HepG2 (cell line): Measurements from ENCODE around the gene RRBP1. TPM values are rescaled to one million over a fixed set of nuclear protein-coding genes. Genes with fewer than 3 reads are reported as not detected.

ENCODE experiments used
- ATF7 ChIP-seq, 2 experiments: fragments of 450-650 bp in 1 of 2; sonication (generic) in 1 of 2; formaldehyde crosslinking in 1 of 2; IDR thresholded peaks; 2 replicates each; pipeline versions ENCODE4 v1.4.0 to v1.6.1; 2016 to 2020; ENCODE audit warnings: antibody characterized with exemption in 1 of 2, mild to moderate bottlenecking in 1 of 2, missing genetic modification reagents in 1 of 2
- CEBPB ChIP-seq: IDR thresholded peaks from 2 replicates; pipeline ENCODE4 v1.6.1; 2011; ENCODE audit warnings: low read depth, low read length, improper control_type of control experiment, borderline replicate concordance
- ETV6 ChIP-seq: sonication (generic); formaldehyde crosslinking; conservative IDR thresholded peaks from 2 replicates; pipeline ENCODE4 v1.4.0; 2020; ENCODE audit warnings: missing genetic modification reagents
- IKZF4 ChIP-seq: sonication (generic); formaldehyde crosslinking; IDR thresholded peaks from 2 replicates; pipeline ENCODE4 v1.5.1; 2020; ENCODE audit warnings: borderline replicate concordance, mild to moderate bottlenecking, low read depth, missing genetic modification reagents; ENCODE audit errors: not compliant biosample characterization
- KDM6A ChIP-seq: IDR thresholded peaks from 2 replicates; pipeline ENCODE4 v1.6.1; 2016; ENCODE audit warnings: low read depth
- MEIS2 ChIP-seq: sonication (generic); formaldehyde crosslinking; IDR thresholded peaks from 2 replicates; pipeline ENCODE4 v1.9.0; 2021; ENCODE audit warnings: mild to moderate bottlenecking, missing genetic modification reagents
- MXD4 ChIP-seq: IDR thresholded peaks from 2 replicates; pipeline ENCODE4 v1.6.1; 2016; ENCODE audit warnings: mild to moderate bottlenecking, missing biosample characterization, missing genetic modification reagents
- RFX3 ChIP-seq: IDR thresholded peaks from 2 replicates; pipeline ENCODE4 v1.6.1; 2016; ENCODE audit warnings: missing biosample characterization, missing genetic modification reagents
- SMAD3 ChIP-seq: sonication (generic); formaldehyde crosslinking; IDR thresholded peaks from 2 replicates; pipeline ENCODE4 v1.4.0; 2020; ENCODE audit warnings: missing genetic modification reagents
- SOX13 ChIP-seq, 3 experiments: fragments of 450-650 bp in 1 of 3; sonication (generic) in 1 of 3; formaldehyde crosslinking in 1 of 3; IDR thresholded peaks in 2 of 3; conservative IDR thresholded peaks in 1 of 3; 2 replicates each; pipeline versions ENCODE4 v1.5.0 to v1.6.1; 2016 to 2020; ENCODE audit warnings: antibody characterized with exemption in 1 of 3, mild to moderate bottlenecking in 1 of 3, missing compliant biosample characterization in 1 of 3, missing genetic modification reagents in 1 of 3, moderate library complexity in 1 of 3
- ZNF136 ChIP-seq: sonication (generic); formaldehyde crosslinking; IDR thresholded peaks from 2 replicates; pipeline ENCODE4 v1.8.1; 2022; ENCODE audit warnings: low read depth, mild to moderate bottlenecking, moderate library complexity, missing genetic modification reagents
- ZNF143 ChIP-seq: sonication (generic); formaldehyde crosslinking; IDR thresholded peaks from 2 replicates; pipeline ENCODE4 v1.4.0; 2020; ENCODE audit warnings: missing genetic modification reagents
- ZNF746 ChIP-seq: sonication (generic); formaldehyde crosslinking; IDR thresholded peaks from 2 replicates; pipeline ENCODE4 v1.8.0; 2022; ENCODE audit warnings: mild to moderate bottlenecking, missing genetic modification reagents
- polyA plus RNA-seq, 8 experiments: library from polyadenylated mRNA; depleted of rRNA in 3 of 8; stranded (reverse) in 7 of 8; unstranded in 1 of 8; fragments of >200 nt; fragmentation: Illumina TruSeq in 4 of 8; extraction: Trizol in 4 of 8; gene quantifications; 2 replicates each; pipeline versions ENCODE4 v1.2.1 to v1.2.3, GENCODE V29; 2011 to 2016; ENCODE audit warnings: low read depth in 4 of 8, missing spikeins in 1 of 8, mixed read lengths in 1 of 8; ENCODE audit not compliant: insufficient read depth in 1 of 8
- total RNA-seq, 5 experiments: library from RNA; depleted of rRNA; stranded (reverse); fragments of >200 nt; fragmentation: Illumina TruSeq; extraction: Trizol; gene quantifications; 2 replicates each; pipeline ENCODE4 v1.2.3, GENCODE V29; 2016; ENCODE audit warnings: low read depth in 1 of 5
- TF ChIP-seq, protein P1 (sequence below): sonication (generic); formaldehyde crosslinking; IDR thresholded peaks from 2 replicates; pipeline ENCODE4 v1.8.0; 2022; ENCODE audit warnings: missing genetic modification reagents, mild to moderate bottlenecking, inconsistent platforms, borderline replicate concordance
- TF ChIP-seq, protein P2 (sequence below): sonication (generic); formaldehyde crosslinking; IDR thresholded peaks from 2 replicates; pipeline ENCODE4 v1.4.0; 2020; ENCODE audit warnings: low read depth, mild to moderate bottlenecking, missing genetic modification reagents
- TF ChIP-seq, protein P3 (sequence below): sonication (generic); formaldehyde crosslinking; IDR thresholded peaks from 2 replicates; pipeline ENCODE4 v1.5.1; 2020; ENCODE audit warnings: mild to moderate bottlenecking, missing genetic modification reagents, moderate library complexity
- TF ChIP-seq, protein P4 (sequence below): sonication (generic); formaldehyde crosslinking; IDR thresholded peaks from 2 replicates; pipeline ENCODE4 v1.5.1; 2020; ENCODE audit warnings: missing genetic modification reagents, mild to moderate bottlenecking, borderline replicate concordance

RRBP1 gene
- total and polyA plus RNA-seq, 2 of the 13 experiments (the other 11 are each of a cell fraction or from before 2014, with no cell fraction given): 150 to 222 TPM

DNA sequence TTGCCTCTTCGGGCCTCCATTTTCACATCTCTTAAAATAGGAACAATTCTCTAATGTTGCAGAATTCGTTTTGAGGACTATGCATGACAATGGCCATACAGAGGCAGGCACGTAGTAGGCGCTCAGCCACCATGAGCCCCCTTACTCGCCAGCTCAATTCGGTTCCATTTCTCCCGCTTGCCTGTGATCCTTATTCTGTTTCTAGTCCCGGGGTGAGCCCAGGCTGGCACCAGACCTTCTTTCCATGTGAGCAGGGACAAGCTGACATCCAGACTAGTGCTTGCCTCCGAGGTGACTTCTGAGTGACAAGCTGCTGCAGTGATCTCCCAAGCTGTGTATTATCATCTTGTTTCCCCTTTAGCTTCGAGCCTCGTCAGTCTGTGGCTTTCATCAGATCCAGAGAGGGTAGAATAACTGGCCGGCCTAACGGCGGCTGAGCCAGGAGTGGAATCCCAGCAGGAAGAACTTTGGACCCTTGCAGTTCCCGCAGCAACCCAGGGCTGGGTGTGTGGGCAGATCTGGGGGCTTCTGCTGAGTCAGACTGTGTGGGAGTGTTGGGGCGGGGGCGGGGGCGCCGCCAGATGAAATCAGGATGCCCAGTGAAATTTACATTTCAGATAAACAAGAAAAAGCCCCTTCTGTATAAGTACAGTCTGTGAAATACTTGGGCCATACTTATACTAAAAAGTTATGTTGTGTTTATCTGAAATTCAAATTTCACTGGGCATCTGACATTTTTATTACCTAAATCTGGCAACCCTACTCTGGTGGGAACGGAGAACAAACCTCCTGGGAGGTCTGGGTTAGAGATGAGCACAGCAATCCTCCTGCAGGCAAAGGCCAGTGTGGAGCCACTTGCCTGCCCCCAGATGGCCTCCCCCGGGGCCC is 28.6 kb upstream of the RRBP1 start (continued):
- TF ChIP-seq SOX13 (IDR thresholded peaks at IDR 0.05): no peak
- TF ChIP-seq SOX13 (CRISPR knock-in tag; conservative IDR thresholded peaks at IDR 0.05 in 1 of 2, IDR thresholded peaks at IDR 0.05 in 1 of 2): peak in 1 of 2 experiments; percentile 66; a peak in 2 of 4 replicates
- TF ChIP-seq MXD4 (CRISPR knock-in tag): peak; percentile 65
- TF ChIP-seq, protein P1, sequence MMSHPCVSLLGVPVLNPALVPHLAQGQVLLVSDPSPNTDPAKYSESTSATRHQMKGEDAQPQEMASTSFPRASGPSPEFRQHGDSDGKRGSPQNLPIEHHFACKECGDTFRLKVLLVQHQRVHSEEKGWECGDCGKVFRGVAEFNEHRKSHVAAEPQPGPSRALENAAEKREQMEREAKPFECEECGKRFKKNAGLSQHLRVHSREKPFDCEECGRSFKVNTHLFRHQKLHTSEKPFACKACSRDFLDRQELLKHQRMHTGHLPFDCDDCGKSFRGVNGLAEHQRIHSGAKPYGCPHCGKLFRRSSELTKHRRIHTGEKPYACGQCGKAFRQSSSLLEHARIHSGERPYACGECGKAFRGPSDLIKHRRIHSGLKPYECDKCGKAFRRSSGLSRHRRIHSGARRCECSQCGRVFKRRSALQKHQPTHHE (CRISPR knock-in tag): peak; percentile 62; the same call in 1 of the 2 replicates
- peak; percentile 22; the same call in 1 of the 2 replicates for TF ChIP-seq CEBPB
- TF ChIP-seq, protein P2, sequence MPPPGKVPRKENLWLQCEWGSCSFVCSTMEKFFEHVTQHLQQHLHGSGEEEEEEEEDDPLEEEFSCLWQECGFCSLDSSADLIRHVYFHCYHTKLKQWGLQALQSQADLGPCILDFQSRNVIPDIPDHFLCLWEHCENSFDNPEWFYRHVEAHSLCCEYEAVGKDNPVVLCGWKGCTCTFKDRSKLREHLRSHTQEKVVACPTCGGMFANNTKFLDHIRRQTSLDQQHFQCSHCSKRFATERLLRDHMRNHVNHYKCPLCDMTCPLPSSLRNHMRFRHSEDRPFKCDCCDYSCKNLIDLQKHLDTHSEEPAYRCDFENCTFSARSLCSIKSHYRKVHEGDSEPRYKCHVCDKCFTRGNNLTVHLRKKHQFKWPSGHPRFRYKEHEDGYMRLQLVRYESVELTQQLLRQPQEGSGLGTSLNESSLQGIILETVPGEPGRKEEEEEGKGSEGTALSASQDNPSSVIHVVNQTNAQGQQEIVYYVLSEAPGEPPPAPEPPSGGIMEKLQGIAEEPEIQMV (CRISPR knock-in tag): no peak
- TF ChIP-seq RFX3 (CRISPR knock-in tag): no peak
- TF ChIP-seq ZNF746 (CRISPR knock-in tag): 0 out of 2 replicates have a peak, but pooled peaks have one; percentile 33
- TF ChIP-seq, protein P3, sequence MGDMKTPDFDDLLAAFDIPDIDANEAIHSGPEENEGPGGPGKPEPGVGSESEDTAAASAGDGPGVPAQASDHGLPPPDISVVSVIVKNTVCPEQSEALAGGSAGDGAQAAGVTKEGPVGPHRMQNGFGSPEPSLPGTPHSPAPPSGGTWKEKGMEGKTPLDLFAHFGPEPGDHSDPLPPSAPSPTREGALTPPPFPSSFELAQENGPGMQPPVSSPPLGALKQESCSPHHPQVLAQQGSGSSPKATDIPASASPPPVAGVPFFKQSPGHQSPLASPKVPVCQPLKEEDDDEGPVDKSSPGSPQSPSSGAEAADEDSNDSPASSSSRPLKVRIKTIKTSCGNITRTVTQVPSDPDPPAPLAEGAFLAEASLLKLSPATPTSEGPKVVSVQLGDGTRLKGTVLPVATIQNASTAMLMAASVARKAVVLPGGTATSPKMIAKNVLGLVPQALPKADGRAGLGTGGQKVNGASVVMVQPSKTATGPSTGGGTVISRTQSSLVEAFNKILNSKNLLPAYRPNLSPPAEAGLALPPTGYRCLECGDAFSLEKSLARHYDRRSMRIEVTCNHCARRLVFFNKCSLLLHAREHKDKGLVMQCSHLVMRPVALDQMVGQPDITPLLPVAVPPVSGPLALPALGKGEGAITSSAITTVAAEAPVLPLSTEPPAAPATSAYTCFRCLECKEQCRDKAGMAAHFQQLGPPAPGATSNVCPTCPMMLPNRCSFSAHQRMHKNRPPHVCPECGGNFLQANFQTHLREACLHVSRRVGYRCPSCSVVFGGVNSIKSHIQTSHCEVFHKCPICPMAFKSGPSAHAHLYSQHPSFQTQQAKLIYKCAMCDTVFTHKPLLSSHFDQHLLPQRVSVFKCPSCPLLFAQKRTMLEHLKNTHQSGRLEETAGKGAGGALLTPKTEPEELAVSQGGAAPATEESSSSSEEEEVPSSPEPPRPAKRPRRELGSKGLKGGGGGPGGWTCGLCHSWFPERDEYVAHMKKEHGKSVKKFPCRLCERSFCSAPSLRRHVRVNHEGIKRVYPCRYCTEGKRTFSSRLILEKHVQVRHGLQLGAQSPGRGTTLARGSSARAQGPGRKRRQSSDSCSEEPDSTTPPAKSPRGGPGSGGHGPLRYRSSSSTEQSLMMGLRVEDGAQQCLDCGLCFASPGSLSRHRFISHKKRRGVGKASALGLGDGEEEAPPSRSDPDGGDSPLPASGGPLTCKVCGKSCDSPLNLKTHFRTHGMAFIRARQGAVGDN (CRISPR knock-in tag): peak; percentile 81
- TF ChIP-seq ETV6 (CRISPR knock-in tag): no peak
- no peak for TF ChIP-seq IKZF4
- TF ChIP-seq KDM6A (CRISPR knock-in tag): peak; percentile 31; the same call in 1 of the 2 replicates
- TF ChIP-seq ATF7 (IDR thresholded peaks at IDR 0.05): no peak
- no peak for TF ChIP-seq ATF7 (CRISPR knock-in tag; IDR thresholded peaks at IDR 0.05)
- TF ChIP-seq, protein P4, sequence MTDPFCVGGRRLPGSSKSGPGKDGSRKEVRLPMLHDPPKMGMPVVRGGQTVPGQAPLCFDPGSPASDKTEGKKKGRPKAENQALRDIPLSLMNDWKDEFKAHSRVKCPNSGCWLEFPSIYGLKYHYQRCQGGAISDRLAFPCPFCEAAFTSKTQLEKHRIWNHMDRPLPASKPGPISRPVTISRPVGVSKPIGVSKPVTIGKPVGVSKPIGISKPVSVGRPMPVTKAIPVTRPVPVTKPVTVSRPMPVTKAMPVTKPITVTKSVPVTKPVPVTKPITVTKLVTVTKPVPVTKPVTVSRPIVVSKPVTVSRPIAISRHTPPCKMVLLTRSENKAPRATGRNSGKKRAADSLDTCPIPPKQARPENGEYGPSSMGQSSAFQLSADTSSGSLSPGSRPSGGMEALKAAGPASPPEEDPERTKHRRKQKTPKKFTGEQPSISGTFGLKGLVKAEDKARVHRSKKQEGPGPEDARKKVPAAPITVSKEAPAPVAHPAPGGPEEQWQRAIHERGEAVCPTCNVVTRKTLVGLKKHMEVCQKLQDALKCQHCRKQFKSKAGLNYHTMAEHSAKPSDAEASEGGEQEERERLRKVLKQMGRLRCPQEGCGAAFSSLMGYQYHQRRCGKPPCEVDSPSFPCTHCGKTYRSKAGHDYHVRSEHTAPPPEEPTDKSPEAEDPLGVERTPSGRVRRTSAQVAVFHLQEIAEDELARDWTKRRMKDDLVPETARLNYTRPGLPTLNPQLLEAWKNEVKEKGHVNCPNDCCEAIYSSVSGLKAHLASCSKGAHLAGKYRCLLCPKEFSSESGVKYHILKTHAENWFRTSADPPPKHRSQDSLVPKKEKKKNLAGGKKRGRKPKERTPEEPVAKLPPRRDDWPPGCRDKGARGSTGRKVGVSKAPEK (CRISPR knock-in tag): peak; percentile 84; the same call in 1 of the 2 replicates
- TF ChIP-seq ZNF143: peak; percentile 57
- peak; percentile 55; the same call in 1 of the 2 replicates for TF ChIP-seq ZNF136 (CRISPR knock-in tag)
- peak; percentile 50; the same call in 1 of the 2 replicates for TF ChIP-seq SMAD3 (CRISPR knock-in tag)
- 0 out of 2 replicates have a peak, but pooled peaks have one; percentile 26 for TF ChIP-seq MEIS2 (CRISPR knock-in tag)
